Measurements from ENCODE around the gene DNAJC27.

The DNAJC27 gene

GRCh38 chr2:24926602-24927252 lies 45.0 kb downstream of the DNAJC27 start:
- DNase-seq (ENCODE audit: extremely low read depth in 1 of 2, low read depth in 1 of 2): no peak

- DNase-seq (ENCODE audit: extremely low read depth in 1 of 2, low read depth in 1 of 2): no peak
Measured at GRCh38 chr2:24926220-24926601, 45.5 kb downstream of the DNAJC27 start.

GRCh38 chr2:24925815-24926214 lies 45.9 kb downstream of the DNAJC27 start:
- DNase-seq (ENCODE audit: extremely low read depth in 1 of 2, low read depth in 1 of 2): no peak

GRCh38 chr2:24924732-24925131 lies 47.0 kb downstream of the DNAJC27 start:
- no peak for DNase-seq (ENCODE audit: extremely low read depth in 1 of 2, low read depth in 1 of 2)

DNA sequence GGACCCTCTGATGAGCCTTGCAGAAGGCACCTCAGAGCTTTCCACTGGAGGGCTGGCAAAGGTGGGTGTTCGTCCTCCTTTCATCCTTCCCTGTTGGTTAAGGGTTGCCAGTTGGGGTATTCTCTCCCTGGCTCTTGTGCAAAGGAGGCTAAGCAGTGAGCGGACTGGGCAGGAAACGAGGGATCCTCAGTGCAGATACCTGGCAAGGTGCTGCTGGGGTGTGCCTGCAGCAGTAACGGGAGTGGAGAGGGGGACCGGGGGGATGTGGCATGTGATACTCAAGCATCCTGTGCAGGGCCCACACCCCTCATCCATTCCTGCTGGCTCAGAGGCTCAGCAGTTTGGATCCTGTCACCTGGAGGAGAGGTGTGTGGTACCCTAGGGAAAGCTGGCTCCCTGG lies 47.5 kb downstream of the DNAJC27 start:
- DNase-seq (ENCODE audit: extremely low read depth in 1 of 2, low read depth in 1 of 2): no peak

- no peak for DNase-seq (ENCODE audit: extremely low read depth in 1 of 2, low read depth in 1 of 2)
Measured at GRCh38 chr2:24923106-24923505, 48.6 kb downstream of the DNAJC27 start.

- no peak for DNase-seq (ENCODE audit: extremely low read depth in 1 of 2, low read depth in 1 of 2)
Measured at GRCh38 chr2:24922556-24922955, 49.2 kb downstream of the DNAJC27 start.

DNA sequence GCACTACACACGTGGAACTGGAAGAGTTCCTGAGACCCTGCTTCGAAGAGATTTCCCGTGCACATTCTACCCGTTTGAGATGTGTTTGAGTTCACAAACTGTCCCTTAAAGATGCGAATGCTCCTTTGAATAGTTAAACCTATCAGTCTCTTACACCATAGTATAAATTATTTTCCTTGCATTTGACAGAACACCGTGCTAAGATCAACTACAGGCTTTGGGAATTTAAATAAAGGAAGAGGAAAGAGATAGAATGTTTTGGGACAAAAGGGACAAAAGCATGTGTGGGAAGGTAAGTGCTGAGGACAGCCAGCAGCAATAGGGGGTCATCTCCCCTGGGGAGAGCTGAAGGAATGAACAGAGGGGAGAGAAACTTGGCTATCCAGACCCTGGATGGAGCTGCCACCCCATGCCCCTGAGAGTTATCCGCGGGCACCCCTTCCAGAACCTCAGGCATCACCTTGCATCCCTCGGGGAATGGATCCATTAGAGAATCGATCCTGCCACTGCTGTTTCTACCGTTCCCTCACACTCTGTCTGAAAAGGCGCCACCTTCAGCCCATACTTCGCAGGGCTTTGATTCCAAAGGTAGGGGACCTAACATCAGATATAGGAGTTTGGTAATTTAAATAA lies 50.8 kb downstream of the DNAJC27 start:
- DNase-seq (ENCODE audit: extremely low read depth in 1 of 2, low read depth in 1 of 2): no peak

DNA sequence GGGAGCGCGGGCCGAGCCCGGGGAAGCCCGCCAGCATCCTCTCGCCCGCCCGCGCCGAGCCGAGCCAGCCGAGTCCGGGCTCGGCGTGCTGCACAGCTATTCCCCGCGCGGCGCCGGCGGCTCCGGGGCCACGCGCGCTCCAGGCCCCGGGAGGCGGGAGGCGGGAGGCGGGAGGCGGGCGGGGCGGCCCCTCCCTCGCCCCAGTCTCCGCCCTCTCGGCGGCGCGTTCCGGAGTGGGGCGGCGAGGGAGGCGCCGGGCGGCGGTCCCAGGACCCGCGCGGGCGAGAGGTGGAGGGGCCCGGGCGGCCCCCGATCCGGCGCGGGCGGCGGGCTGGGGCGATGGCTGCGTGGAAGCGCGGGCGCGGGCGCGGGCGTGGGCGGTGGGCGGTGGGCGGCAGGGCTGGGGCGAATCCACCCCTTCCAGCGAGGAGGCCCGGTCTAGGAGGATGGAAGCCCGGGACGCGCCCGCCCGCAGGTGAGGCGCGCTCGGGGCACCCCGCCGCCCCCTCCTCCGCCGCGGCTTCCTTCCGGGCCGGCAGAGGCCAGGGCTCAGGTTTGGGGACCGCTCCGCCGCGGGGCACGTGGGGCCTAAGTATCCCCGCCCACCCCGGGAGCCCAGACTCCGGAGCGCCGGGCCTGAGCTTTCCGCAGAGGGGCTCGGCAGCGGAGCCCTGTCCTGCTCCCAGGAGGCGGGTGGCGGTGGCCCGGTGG lies 51.5 kb downstream of the DNAJC27 start, which contains the start of gene ADCY3:
TSS of gene ADCY3 (minus strand) at position 140 of the 711 bp plus-strand sequence. CDS start 1,250 bp downstream, outside the sequence.
- peak in 1 of 2 donors; percentile 52 for DNase-seq (ENCODE audit: extremely low read depth in 1 of 2, low read depth in 1 of 2)

- DNase-seq (ENCODE audit: extremely low read depth in 1 of 2, low read depth in 1 of 2): no peak
Measured at GRCh38 chr2:24919506-24920097, 52.2 kb downstream of the DNAJC27 start.

- peak in 1 of 2 donors; percentile 59 for DNase-seq (ENCODE audit: extremely low read depth in 1 of 2, low read depth in 1 of 2)
Measured at GRCh38 chr2:24919037-24919505, 52.7 kb downstream of the DNAJC27 start.

- DNase-seq (ENCODE audit: extremely low read depth in 1 of 2, low read depth in 1 of 2): no peak
Measured at GRCh38 chr2:24918326-24919036, 53.3 kb downstream of the DNAJC27 start.

- no peak for DNase-seq (ENCODE audit: extremely low read depth in 1 of 2, low read depth in 1 of 2)
Measured at GRCh38 chr2:24917731-24918325, 53.9 kb downstream of the DNAJC27 start.

DNA sequence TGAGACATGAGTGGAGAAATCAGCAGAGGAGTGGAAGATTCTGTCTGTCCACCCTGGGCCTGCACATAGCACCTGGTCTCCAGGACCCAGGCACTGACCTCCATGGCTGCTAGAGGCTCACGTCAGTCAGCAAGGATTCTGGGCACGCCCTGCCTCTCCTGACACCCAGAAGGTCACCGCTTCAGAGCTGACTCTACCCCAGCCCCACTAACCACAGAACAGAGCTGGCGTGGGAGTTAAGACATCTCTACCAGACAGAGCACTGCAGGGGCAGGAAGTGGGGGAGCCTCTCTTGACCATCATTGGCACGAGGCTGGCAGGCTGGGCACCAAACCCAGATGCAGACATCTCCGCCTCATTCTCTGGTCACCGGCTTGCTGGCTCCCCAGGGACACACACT lies 54.7 kb downstream of the DNAJC27 start:
- DNase-seq (ENCODE audit: extremely low read depth in 1 of 2, low read depth in 1 of 2): peak in 1 of 2 donors; percentile 64

DNA sequence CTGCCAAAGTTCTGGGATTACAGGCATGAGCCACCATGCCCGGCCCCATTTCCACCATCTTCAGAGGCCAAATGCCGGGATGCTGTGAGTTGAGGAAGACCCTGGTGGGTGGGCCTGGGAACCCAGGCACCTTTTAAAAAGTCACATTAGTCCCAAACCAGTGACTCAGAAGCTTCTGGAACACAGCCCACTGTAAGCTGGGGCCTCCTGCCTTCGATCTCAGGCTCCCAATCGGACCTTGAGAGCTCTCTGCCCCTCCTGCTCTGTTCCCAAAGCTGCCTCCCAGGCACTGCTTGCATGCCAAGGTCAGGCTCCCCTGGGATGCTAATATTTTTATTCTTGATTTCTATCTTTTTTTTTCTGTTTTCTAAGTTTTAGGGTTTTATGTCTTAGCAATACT lies 56.0 kb downstream of the DNAJC27 start:
- no peak for DNase-seq (ENCODE audit: extremely low read depth in 1 of 2, low read depth in 1 of 2)

DNA sequence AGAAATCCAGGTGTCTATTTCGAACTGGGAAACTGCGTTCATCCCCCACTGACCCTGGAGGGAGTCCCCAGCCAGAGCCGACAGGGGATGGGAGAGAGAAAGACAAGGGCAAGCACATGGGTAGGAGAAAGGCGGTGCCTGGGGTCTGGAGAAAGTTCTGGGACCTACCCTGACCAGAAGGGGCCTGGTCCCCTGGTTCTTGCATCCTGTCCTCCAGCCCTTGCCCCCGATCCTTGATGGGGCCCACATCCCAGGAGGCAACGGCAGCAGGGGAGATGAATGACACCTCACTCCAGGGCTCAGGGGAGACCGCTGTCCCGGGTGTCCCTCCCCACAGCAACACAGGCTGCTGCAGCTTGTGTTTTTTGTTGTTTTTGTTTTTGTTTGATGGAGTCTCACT lies 56.6 kb downstream of the DNAJC27 start:
- no peak for DNase-seq (ENCODE audit: extremely low read depth in 1 of 2, low read depth in 1 of 2)

DNA sequence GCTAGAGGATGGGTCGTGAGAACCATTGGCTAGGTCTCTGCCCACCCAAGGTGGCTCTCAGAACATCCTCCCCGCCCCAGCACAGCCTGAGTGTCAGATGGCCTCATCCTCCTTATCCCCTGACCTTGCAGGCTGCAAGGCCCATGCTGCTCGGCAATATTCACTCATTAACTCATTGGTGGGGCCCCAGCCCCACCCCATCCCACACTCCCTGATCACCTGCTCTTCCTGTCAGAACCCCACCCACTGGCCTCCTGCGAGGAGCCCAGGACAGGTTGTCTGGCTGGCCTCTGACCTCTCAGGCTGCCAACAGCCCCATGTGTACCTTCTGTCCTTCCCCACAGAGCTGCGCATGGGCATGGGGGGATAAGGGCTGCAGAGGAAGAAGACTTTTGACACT lies 57.0 kb downstream of the DNAJC27 start:
- DNase-seq (ENCODE audit: extremely low read depth in 1 of 2, low read depth in 1 of 2): no peak

- no peak for DNase-seq (ENCODE audit: extremely low read depth in 1 of 2, low read depth in 1 of 2)
Measured at GRCh38 chr2:24913911-24914310, 57.8 kb downstream of the DNAJC27 start.

GRCh38 chr2:24912986-24913385 lies 58.8 kb downstream of the DNAJC27 start:
- no peak for DNase-seq (ENCODE audit: extremely low read depth in 1 of 2, low read depth in 1 of 2)

GRCh38 chr2:24912523-24912922 lies 59.2 kb downstream of the DNAJC27 start:
- DNase-seq (ENCODE audit: extremely low read depth in 1 of 2, low read depth in 1 of 2): no peak
